Left ventricle myocardium inferior (tissue), 1 donor: ENCODE results near the gene NUP205. TPM values are rescaled to one million over a fixed set of nuclear protein-coding genes. Genes with fewer than 3 reads are reported as not detected.

Source experiments
- DNase-seq: peaks from one replicate; pipeline ENCODE4 v3.0.0-alpha.2; 2020
- H3K27ac ChIP-seq: fragments of 200-600 bp; replicated peaks from 2 replicates; pipeline ENCODE4 v1.8.0; 2021
- H3K27me3 ChIP-seq: fragments of 200-600 bp; 2 replicates; pipeline ENCODE4 v1.8.0; 2021; ENCODE audit warnings: low read depth
- H3K36me3 ChIP-seq: fragments of 200-600 bp; 2 replicates; pipeline ENCODE4 v1.8.0; 2021
- H3K4me1 ChIP-seq: fragments of 200-600 bp; 2 replicates; pipeline ENCODE4 v1.8.0; 2021
- H3K4me3 ChIP-seq: fragments of 200-600 bp; 2 replicates; pipeline ENCODE4 v1.8.0; 2021; ENCODE audit warnings: mild to moderate bottlenecking, moderate library complexity
- H3K9me3 ChIP-seq: fragments of 200-600 bp; replicated peaks from 2 replicates; pipeline ENCODE4 v1.8.0; 2021
- intact Hi-C: fragments of 100-400 bp; cut with micrococcal nuclease; formaldehyde crosslinking; loops from one replicate; pipeline ENCODE4 v1.11.0; 2022
- total RNA-seq: library from RNA; stranded (reverse); fragmentation: NEBNext Ultra II Directional; extraction: Animal tissue kit (Norgen Biotek cat#: 25700); gene quantifications from one replicate; pipeline ENCODE4 v1.2.1, GENCODE V29; 2021
- TF ChIP-seq, protein P1 (sequence below): fragments of 200-600 bp; IDR thresholded peaks from 2 replicates; pipeline ENCODE4 v1.8.0; 2021; ENCODE audit warnings: antibody characterized with exemption, mild to moderate bottlenecking, borderline replicate concordance
- donor health status: DM: no; HTN: yes; CAD: no; lungs with severe emphysema.

NUP205 gene
- total RNA-seq, 1 donor from 2014 or later: 14.3 TPM

DNA sequence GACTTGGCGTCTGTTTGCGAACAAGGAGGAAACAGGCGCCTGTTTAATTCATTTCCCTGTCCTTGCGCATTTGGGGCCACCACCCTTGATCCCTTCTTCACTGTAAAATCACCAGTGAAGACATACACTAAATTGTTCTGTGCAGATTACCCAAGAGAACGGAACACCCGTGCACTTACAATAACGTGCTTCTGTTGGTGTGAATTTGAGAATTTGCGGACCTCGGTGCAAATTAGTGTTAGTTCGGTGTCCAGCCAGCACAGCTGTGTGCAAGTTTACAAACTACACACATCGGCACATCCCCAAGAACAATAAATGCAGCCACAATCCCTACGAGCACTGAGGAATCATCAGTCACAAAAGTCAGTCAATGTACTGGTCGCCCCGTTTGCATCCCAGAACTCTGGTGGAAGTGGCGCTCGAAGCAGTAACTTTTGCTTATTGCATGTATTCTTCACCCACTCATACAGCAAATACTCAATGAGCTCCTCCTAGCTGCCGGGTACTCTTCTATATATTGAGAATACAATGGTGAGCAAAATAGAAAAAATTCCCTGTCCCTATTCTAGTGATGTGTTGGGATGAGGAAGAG is 47.0 kb upstream of the NUP205 start:
- no peak for DNase-seq
- peak overlapping the region; percentile 95 for H3K27ac ChIP-seq
- no peaks in the 10 kb centered on the region for H3K27me3 ChIP-seq
- H3K36me3 ChIP-seq: no peaks in the 10 kb centered on the region
- H3K9me3 ChIP-seq: no peaks in the 10 kb centered on the region
- intact Hi-C loops: no loop called here
- TF ChIP-seq, protein P1, sequence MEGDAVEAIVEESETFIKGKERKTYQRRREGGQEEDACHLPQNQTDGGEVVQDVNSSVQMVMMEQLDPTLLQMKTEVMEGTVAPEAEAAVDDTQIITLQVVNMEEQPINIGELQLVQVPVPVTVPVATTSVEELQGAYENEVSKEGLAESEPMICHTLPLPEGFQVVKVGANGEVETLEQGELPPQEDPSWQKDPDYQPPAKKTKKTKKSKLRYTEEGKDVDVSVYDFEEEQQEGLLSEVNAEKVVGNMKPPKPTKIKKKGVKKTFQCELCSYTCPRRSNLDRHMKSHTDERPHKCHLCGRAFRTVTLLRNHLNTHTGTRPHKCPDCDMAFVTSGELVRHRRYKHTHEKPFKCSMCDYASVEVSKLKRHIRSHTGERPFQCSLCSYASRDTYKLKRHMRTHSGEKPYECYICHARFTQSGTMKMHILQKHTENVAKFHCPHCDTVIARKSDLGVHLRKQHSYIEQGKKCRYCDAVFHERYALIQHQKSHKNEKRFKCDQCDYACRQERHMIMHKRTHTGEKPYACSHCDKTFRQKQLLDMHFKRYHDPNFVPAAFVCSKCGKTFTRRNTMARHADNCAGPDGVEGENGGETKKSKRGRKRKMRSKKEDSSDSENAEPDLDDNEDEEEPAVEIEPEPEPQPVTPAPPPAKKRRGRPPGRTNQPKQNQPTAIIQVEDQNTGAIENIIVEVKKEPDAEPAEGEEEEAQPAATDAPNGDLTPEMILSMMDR: peak; percentile 19
- peaks cover 50% of the 10 kb centered on the region for H3K4me1 ChIP-seq
- peak overlapping the region; percentile 86 for H3K4me3 ChIP-seq

DNA sequence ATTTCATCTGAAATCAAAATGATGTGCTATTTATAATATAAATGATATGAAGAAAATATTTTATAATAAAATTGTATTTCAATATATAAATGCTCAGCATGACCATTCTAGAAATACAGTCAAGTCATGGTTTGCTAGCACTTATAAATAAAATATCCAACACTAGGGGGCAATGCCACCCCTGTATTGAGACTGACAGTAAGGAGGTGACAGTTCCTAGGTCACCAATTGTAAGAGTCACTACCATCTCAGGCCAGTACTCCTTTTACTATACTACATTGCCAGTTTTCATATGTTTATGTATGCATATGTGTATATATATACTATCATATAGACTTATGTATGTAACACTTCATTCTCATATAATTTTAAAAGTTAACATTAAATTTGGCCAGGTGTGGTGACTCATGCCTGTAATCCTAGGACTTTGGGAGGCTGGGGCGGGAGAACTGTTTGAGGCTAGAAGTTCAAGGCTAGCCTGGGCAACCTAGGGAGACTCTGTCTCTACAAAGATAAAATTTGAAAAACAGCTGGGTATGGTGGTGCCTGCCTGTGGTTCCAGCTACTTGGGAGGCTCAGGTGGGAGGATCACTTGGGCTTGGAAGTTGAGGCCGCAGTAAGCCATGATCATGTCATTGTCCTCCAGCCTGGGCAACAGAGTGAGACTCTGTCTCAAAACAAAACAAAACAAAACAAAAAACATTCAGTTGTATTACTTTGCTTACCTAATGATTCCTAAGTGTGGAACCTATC is 45.4 kb upstream of the NUP205 start:
- Histone ChIP-seq H3K27ac (no peak overlapping the region), H3K36me3 (no peaks in the 10 kb centered on the region), H3K4me3 (no peak overlapping the region), H3K9me3 (no peaks in the 10 kb centered on the region), H3K4me1 (peaks cover 34% of the 10 kb centered on the region), H3K27me3 (no peaks in the 10 kb centered on the region)
- no peak for DNase-seq
- TF ChIP-seq, protein P1: peak; percentile 66
- intact Hi-C loops: no loop called here

DNA sequence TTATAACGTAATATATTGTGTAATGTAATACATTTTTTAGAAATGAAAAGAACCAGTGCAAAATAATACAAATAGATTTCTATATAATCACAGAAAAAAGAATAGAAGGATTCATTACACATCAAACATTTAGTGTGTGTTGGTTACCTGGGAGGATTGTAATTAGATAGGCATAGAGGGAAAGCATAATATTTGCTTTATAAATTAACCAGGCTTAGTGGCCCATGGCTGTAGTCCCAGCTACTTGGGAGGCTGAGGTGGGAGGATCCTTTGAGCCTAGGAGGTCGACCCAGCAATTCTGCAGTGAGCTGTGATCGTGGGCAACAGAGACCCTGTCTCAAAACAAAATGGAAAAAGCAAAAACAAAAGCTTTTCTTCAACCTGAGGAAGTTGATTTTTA is 42.9 kb upstream of the NUP205 start:
- no peaks in the 10 kb centered on the region for H3K9me3 ChIP-seq
- H3K4me1 ChIP-seq: peaks cover 9% of the 10 kb centered on the region
- no peak overlapping the region for H3K4me3 ChIP-seq
- H3K27me3 ChIP-seq: no peaks in the 10 kb centered on the region
- no peak for DNase-seq
- H3K36me3 ChIP-seq: no peaks in the 10 kb centered on the region
- TF ChIP-seq, protein P1: no peak
- intact Hi-C loops: no loop called here
- no peak overlapping the region for H3K27ac ChIP-seq

DNA sequence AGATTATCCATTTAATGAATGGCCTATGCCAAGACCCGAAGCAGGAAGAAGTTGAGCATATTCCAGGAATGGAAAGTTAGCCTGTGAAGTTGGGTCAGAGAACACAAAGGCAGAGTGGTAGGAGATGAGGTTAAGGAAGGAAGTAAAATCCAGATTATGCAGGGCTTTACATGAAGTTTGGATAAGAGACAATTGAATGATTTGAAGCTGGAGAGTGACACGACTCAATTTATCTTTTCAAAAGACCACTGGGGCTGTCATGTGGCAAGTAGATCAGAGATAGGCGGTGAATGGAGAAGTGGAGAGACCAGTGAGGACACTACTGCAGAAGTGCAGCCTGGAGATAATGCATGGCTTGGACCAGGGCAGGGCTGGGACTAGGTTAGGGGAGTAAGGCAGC is 40.7 kb upstream of the NUP205 start:
- Histone ChIP-seq H3K36me3 (no peaks in the 10 kb centered on the region), H3K4me1 (no peaks in the 10 kb centered on the region), H3K4me3 (no peak overlapping the region), H3K27me3 (no peaks in the 10 kb centered on the region), H3K9me3 (no peaks in the 10 kb centered on the region), H3K27ac (no peak overlapping the region)
- no peak for DNase-seq
- TF ChIP-seq, protein P1: no peak
- intact Hi-C loops: no loop called here

DNA sequence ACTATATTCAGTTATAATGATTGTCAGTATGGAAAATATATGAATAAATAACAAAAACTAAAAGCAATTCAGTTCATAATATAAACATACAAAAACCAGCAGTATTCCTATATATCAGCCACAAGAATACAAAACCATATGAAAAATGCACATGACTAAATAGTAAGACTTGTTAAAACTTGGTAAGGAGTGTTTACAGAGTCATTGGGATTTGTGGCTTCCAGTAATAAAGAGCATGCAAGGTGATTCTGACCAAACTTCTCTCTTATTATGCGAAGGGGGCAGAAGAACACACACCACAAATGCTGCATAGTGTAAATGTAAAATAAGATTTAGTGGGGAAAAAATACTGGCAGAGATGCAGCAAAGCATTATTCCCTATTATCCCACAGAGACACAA is 39.0 kb upstream of the NUP205 start:
- peaks cover 12% of the 10 kb centered on the region for H3K9me3 ChIP-seq
- TF ChIP-seq, protein P1: no peak
- DNase-seq: no peak

More for the DNA sequence above, 39.0 kb upstream of the NUP205 start:
- no peak overlapping the region for H3K27ac ChIP-seq
- no peaks in the 10 kb centered on the region for H3K27me3 ChIP-seq
- no peaks in the 10 kb centered on the region for H3K4me1 ChIP-seq
- no peak overlapping the region for H3K4me3 ChIP-seq
- no peaks in the 10 kb centered on the region for H3K36me3 ChIP-seq
- intact Hi-C loops: no loop called here
